SKM-1 (cell line): Measurements from ENCODE around the gene CYP11A1.

Experiments used
- DNase-seq: peaks from one replicate; lab custom pipeline; 2025; ENCODE audit not compliant: unreplicated experiment; lab: John Stamatoyannopoulos, UW

Gene CYP11A1

GRCh38 chr15:74350295-74351275 is 16.9 kb downstream of the CYP11A1 start:
- DNase-seq = no peak

DNA sequence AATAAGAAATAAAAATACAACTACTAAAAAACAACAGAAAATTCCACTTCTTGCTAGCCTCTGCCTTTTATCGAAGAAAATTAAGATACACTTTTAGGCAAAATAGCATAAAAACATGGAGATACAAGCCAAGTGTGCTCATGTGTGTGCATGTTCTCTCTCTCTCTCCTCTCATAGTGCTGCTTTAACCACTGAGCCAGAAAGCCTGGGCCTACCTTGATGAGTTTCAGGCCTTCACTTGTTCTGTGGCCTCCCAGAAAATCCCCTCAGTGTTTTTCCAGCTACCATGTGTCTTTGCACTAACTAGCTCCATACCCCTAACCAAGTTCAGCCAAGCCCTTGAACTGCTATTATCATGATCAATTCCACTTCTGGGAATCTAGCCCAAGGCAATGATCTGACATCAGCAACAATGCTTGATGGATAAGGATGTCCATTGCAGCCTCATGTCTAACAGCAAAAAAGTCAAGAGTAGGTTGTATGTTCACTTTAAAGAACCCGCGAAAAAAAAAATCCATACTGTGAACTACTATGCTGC is 18.1 kb downstream of the CYP11A1 start:
- DNase-seq = no peak

GRCh38 chr15:74347757-74348250 is 19.6 kb downstream of the CYP11A1 start:
- no peak for DNase-seq

GRCh38 chr15:74345051-74345450 is 22.4 kb downstream of the CYP11A1 start:
- DNase-seq = no peak

DNA sequence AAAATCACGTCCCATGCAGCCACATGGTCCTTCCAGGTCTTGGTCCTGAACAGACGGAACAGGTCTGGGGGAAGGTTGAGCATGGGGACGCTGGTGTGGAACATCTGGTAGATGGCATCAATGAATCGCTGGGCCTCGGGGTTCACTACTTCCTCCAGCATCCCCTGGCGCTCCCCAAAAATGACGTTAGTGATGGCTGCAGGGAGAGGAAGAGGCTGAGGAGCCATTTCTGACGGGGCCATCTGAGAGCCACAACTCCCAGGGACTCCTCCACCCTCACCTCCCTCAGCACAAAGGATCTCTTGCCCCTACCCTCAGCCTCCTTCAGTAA is 23.7 kb downstream of the CYP11A1 start:
- DNase-seq = no peak

- DNase-seq = no peak
Observed at GRCh38 chr15:74343127-74343796, 24.2 kb downstream of the CYP11A1 start.

GRCh38 chr15:74340150-74340549 is 27.3 kb downstream of the CYP11A1 start:
- DNase-seq = peak; percentile 32

DNA sequence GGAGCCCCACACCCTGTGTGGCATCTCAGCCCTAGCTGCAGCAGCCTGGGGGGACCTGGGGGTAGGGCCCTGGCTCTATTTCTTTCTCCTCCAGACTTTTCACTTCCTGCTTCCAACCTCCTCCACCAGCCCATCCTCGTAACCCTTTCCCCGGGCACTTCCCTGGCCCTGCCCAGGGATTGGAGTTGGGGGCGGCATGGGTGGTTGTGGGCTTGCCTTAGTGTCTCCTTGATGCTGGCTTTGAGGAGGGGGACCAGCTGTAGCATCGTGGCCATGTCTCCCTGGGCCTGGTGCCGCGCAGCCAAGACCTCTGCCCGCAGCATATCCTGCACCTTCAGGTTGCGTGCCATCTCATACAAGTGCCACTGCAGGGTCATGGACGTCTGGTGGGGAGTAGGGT is 28.1 kb downstream of the CYP11A1 start:
- no peak for DNase-seq

- no peak for DNase-seq
Observed at GRCh38 chr15:74338676-74339075, 28.8 kb downstream of the CYP11A1 start.

DNA sequence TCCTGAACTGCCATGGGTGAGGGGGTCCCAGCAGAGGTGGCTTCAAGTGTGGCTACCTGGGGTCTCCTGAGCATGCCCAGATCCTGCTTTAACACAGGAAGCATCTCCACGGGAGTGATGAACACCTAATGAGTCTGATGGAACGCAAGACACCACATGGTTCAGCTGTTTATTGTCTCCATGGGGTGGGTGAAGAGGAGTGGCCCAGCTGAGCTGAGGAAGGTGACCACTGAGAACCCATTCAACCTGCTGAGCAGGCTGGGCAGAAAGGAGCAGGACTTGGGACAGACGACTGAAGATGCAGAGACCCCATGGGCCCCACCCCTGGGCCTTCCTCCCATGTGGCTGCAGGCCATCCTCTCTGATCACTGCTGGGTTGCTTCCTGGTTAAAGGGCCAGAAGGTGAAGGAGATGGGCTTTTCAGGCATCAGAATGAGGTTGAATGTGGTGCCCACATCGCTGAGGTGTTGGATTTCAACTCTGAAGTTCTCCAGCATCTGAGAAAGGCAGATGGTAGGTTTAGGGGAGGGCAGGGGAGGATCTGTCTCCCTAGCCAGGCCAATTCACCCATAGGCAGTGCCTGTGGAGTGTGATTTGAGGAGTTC is 29.7 kb downstream of the CYP11A1 start:
- DNase-seq = no peak

DNA sequence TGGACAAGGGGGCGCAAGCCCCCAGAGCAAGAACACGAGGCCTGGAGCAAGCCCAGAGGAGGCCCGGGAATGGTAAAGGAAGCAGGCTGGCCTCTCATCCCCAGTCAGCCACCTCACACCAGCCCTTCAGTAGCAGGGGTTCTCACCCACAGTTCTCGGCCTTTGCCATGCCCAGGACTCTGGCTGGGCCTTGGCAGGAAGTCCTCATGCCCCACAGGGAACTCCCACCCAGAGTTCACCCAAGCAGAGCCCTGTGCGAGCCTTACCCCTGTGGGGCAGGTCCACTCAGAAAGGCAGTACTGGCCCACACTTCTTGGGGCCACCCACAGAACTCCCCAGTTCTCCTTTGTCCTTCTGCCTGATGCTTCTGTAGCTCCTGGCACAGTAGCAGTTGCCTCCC is 30.3 kb downstream of the CYP11A1 start:
- no peak for DNase-seq

DNA sequence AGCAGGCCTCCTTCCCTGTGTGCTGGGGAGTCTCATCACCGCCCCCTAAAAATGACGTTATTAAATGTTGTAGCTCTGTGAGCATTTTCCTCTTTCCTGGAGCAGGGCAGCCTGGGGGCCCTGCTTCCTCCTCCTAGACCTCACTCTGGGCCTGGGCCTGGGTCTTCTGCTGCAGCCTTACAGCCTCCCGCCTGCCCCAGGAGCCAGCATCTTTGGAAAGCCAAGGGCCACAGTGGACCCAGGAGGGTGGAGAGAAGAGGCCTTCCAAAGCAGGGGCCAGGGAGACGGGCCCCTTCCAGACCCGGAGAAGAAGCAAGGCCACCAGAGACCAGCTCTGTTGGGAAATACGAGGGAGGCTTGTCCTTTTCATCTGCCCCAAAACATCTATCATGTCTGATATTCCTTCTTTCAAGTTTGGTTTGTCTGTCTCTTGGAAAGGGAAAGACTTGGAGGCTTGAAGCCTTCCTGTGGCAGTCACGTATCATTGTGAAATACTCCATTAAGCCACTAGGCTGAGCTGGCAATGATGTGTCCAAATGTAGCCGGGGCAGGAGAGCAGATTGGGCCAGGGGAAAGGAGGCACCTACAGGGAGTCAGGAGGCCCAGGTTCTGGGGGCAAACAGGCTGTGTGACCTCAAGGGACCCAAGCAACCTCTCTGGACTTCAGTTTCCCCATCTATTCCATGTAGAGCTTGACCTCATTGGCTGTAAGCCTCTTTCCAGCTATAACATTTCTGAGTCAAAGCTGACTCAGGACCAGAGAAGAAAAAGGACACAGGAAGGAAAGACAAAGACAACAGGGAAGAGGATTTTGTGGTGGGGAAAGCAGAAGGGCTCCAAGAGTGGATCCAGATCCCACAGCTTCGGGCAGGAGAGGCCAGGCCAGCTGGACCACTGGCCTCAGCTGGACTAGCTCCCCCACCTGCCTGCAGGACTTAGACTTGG is 31.1 kb downstream of the CYP11A1 start:
- DNase-seq = no peak

GRCh38 chr15:74335396-74335795 is 32.0 kb downstream of the CYP11A1 start:
- DNase-seq = no peak

DNA sequence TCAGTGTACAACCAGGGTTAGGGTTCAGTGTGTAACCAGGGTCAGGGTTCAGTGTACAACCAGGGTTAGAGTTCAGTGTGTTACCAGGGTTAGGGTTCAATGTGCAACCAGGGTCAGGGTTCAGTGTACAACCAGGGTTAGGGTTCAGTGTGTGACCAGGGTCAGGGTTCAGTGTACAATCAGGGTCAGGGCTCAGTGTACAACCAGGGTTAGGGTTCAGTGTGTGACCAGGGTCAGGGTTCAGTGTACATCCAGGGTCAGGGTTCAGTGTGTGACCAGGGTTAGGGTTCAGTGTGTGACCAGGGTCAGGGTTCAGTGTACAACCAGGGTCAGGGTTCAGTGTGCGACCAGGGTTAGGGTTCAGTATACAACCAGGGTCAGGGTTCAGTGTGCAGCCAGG is 33.3 kb downstream of the CYP11A1 start:
- DNase-seq = no peak

- DNase-seq = no peak
Observed at GRCh38 chr15:74333662-74334061, 33.8 kb downstream of the CYP11A1 start.

DNA sequence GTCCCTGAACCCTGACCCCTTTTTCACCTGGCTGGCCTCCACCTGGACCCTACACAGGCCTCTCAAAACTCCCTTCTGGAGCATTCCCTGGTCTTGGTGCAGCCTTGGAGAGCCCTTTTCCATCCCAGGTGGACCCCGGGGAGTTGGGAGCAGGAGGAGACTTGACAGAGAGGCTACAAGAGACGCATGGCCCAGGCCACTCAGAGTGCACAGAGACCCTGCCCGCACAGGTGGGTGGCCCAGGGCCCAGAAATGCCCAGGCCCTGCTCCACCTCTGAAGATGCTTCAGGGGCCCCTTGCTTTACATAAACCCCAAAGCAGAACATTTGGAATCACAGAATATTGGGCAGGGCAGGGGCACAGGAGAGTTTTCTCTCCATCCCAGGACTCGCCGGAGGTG is 34.4 kb downstream of the CYP11A1 start:
- DNase-seq = no peak

GRCh38 chr15:74332611-74333010 is 34.8 kb downstream of the CYP11A1 start:
- DNase-seq = no peak

DNA sequence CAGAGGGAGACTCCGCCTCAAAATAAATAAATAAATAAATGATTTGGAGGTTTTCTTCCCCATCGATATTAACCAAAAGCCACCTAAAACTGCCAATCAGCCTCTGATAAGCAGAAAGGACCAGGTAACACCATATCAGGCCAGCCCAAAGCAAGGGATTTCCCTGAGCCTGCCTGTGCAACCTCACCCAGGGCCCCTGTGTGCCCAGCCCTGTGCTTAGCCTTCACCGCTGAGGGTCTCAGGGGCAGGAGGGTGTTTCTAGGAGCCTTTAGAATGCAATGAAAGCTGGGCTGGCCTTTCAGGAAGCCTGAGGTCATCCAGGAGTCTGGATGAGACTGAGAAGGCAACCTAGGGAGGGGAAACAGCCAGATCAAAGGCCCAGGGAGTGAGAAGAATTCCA is 35.4 kb downstream of the CYP11A1 start:
- no peak for DNase-seq

GRCh38 chr15:74330861-74331408 is 36.5 kb downstream of the CYP11A1 start:
- no peak for DNase-seq
